Erythroblast (primary cell): ENCODE measurements around the gene VPS37B.

ENCODE experiments used
- GATA1 ChIP-seq: IDR thresholded peaks from 2 replicates; pipeline ENCODE4 v1.6.1; 2011; ENCODE audit warnings: low read depth, mild to moderate bottlenecking, control low read depth, low read length, moderate library complexity
- POLR2A ChIP-seq: IDR thresholded peaks from 2 replicates; pipeline ENCODE4 v1.6.1; 2011; ENCODE audit warnings: mild to moderate bottlenecking, low read length

GRCh38 chr12:122878780-122879612 lies 16.9 kb downstream of the VPS37B start:
- TF ChIP-seq POLR2A (no peak), GATA1 (no peak)
